H1 (cell line): ENCODE results near the gene MPV17L2. TPM values are rescaled to one million over a fixed set of nuclear protein-coding genes. Genes with fewer than 3 reads are reported as not detected.

Experiments used
- ASH2L ChIP-seq: fragments of 200-600, 300-600 bp; sonication (generic); IDR thresholded peaks from one replicate; pipeline ENCODE4 v1.7.1; 2017; ENCODE audit warnings: low read length
- ATF2 ChIP-seq: IDR thresholded peaks from 2 replicates; pipeline ENCODE4 v1.6.1; 2012; ENCODE audit warnings: low read length, inconsistent platforms
- BACH1 ChIP-seq: IDR thresholded peaks from 2 replicates; pipeline ENCODE4 v1.6.1; 2012; ENCODE audit warnings: low read length, improper control_type of control experiment
- CREB1 ChIP-seq: IDR thresholded peaks from 2 replicates; pipeline ENCODE4 v1.6.1; 2012; ENCODE audit warnings: inconsistent platforms
- E2F6 ChIP-seq: IDR thresholded peaks from 2 replicates; pipeline ENCODE4 v1.6.1; 2012; ENCODE audit warnings: inconsistent platforms
- JUND ChIP-seq: IDR thresholded peaks from 2 replicates; pipeline ENCODE4 v1.6.1; 2011; ENCODE audit warnings: mild to moderate bottlenecking, improper control_type of control experiment, low read length
- KDM1A ChIP-seq: fragments of 200-600, 300-600 bp; sonication (generic); IDR thresholded peaks from 2 replicates; pipeline ENCODE4 v1.7.1; 2016; ENCODE audit warnings: mild to moderate bottlenecking, low read length, borderline replicate concordance
- KDM4A ChIP-seq: IDR thresholded peaks from one replicate; pipeline ENCODE4 v1.7.1; 2012; ENCODE audit warnings: low read depth, mild to moderate bottlenecking, moderate library complexity, low read length, inconsistent platforms; ENCODE audit not compliant: severe bottlenecking
- KDM5A ChIP-seq: fragments of 200-600 bp; IDR thresholded peaks from 2 replicates; pipeline ENCODE4 v1.7.1; 2012; ENCODE audit warnings: mild to moderate bottlenecking, low read length, inconsistent platforms, mixed read lengths
- POLR2A ChIP-seq, 2 experiments: IDR thresholded peaks; 1 replicate in 1 of 2; 2 replicates in 1 of 2; pipeline ENCODE4 v1.6.1; 2011; ENCODE audit warnings: low read depth in 2 of 2, low read length in 2 of 2, mild to moderate bottlenecking in 2 of 2; ENCODE audit errors: control extremely low read depth in 1 of 2
- POLR2AphosphoS5 ChIP-seq: IDR thresholded peaks from 2 replicates; pipeline ENCODE4 v1.6.1; 2011; ENCODE audit warnings: low read depth, low read length
- RAD21 ChIP-seq, 2 experiments: IDR thresholded peaks in 1 of 2; conservative IDR thresholded peaks in 1 of 2; 2 replicates each; pipeline ENCODE4 v1.6.1; 2011; ENCODE audit warnings: low read depth in 2 of 2, low read length in 2 of 2, improper control_type of control experiment in 1 of 2, inconsistent platforms in 1 of 2, mild to moderate bottlenecking in 1 of 2, moderate library complexity in 1 of 2
- SIN3A ChIP-seq, 2 experiments: IDR thresholded peaks in 1 of 2; conservative IDR thresholded peaks in 1 of 2; 2 replicates each; pipeline ENCODE4 v1.6.1; 2011 to 2012; ENCODE audit warnings: low read length in 2 of 2, improper control_type of control experiment in 1 of 2, low read depth in 1 of 2, mild to moderate bottlenecking in 1 of 2
- SIX5 ChIP-seq: IDR thresholded peaks from 2 replicates; pipeline ENCODE4 v1.6.1; 2011; ENCODE audit warnings: mild to moderate bottlenecking, low read depth, low read length
- SP2 ChIP-seq: IDR thresholded peaks from 2 replicates; pipeline ENCODE4 v1.6.1; 2012; ENCODE audit warnings: mild to moderate bottlenecking, low read length, inconsistent platforms
- SP4 ChIP-seq: IDR thresholded peaks from 2 replicates; pipeline ENCODE4 v1.6.1; 2012; ENCODE audit warnings: low read length, inconsistent platforms
- SRF ChIP-seq: IDR thresholded peaks from 2 replicates; pipeline ENCODE4 v1.6.1; 2011; ENCODE audit warnings: mild to moderate bottlenecking, low read depth, low read length, moderate library complexity
- SUZ12 ChIP-seq: fragments of 200-600 bp; sonication (generic); IDR thresholded peaks from 2 replicates; pipeline ENCODE4 v1.6.1; 2012; ENCODE audit warnings: mild to moderate bottlenecking, inconsistent platforms, low read length, moderate library complexity, mixed read lengths
- TBP ChIP-seq: IDR thresholded peaks from 2 replicates; pipeline ENCODE4 v1.6.1; 2011; ENCODE audit warnings: low read depth, low read length, improper control_type of control experiment
- USF2 ChIP-seq: IDR thresholded peaks from 2 replicates; pipeline ENCODE4 v1.6.1; 2011; ENCODE audit warnings: low read length, improper control_type of control experiment
- YY1 ChIP-seq: IDR thresholded peaks from 2 replicates; pipeline ENCODE4 v1.6.1; 2011; ENCODE audit warnings: low read depth, mild to moderate bottlenecking, low read length
- polyA plus RNA-seq, 7 experiments: library from polyadenylated mRNA; depleted of rRNA in 3 of 7; stranded (reverse) in 5 of 7; unstranded in 2 of 7; fragments of >200 nt in 5 of 7; fragments of 200-250 nt in 2 of 7; gene quantifications; 1 replicate in 5 of 7; 2 replicates in 1 of 7; 4 replicates in 1 of 7; pipeline versions ENCODE4 v1.2.1 to v1.2.3, GENCODE V29; 2011 to 2013; ENCODE audit warnings: missing spikeins in 2 of 7, mixed read lengths in 2 of 7
- total RNA-seq: library from RNA; stranded (reverse); fragmentation: NEBNext Ultra II Directional; extraction: Animal tissue kit (Norgen Biotek cat#: 25700); gene quantifications from 2 replicates; pipeline ENCODE4 v1.2.1, GENCODE V29; 2021

The MPV17L2 gene
- total and polyA plus RNA-seq, 2 of the 8 experiments (the other 6 are each of a cell fraction or from before 2014, with no cell fraction given), result 24.2 to 82.6 TPM

- TF ChIP-seq SRF (no peak), KDM5A (no peak), USF2 (no peak), RAD21 (IDR thresholded peaks at IDR 0.05 in 1 of 2, conservative IDR thresholded peaks at IDR 0.05 in 1 of 2; ENCODE audit: low read depth in 2 of 2, low read length in 2 of 2) (no peak), JUND (no peak), E2F6 (no peak), SIN3A (conservative IDR thresholded peaks at IDR 0.05 in 1 of 2, IDR thresholded peaks at IDR 0.05 in 1 of 2; ENCODE audit: low read depth in 1 of 2, low read length in 2 of 2) (no peak), YY1 (no peak), SP4 (no peak; the same call in none of the 2 replicates), BACH1 (no peak), SUZ12 (no peak), POLR2A (IDR thresholded peaks at IDR 0.05; ENCODE audit: control extremely low read depth in 1 of 2, low read depth in 2 of 2, low read length in 2 of 2) (0 out of 3 replicates have a peak, but pooled peaks of 1 of the 2 experiments have one; percentile 38), SIX5 (no peak), KDM4A (peak; percentile 29), KDM1A (0 out of 2 replicates have a peak, but pooled peaks have one; percentile 45), TBP (peak; percentile 14; the same call in 1 of the 2 replicates), ATF2 (no peak), SP2 (no peak), CREB1 (no peak), POLR2AphosphoS5 (no peak), ASH2L (peak; percentile 59)
Observed at GRCh38 chr19:18204394-18205199, 11.6 kb downstream of the MPV17L2 start (continued).
